Glomerular visceral epithelial cell (primary cell): ENCODE data around the gene RHBDL3.
"Not testable (repeated sequence)": the region's sequence is repeated elsewhere in the genome, so short reads cannot be mapped to it uniquely, and the experiment has no call there.

Experiments used
- DNase-seq: peaks from one replicate; pipeline ENCODE4 v3.0.0-alpha.2; 2016; ENCODE audit errors: extremely low spot score

Gene RHBDL3

GRCh38 chr17:32265192-32265923 is at the start of gene RHBDL3:
Gene RHBDL3 (plus strand): TSS chr17:32265832. CDS start chr17:32266190, 358 bp downstream.
- no peak for DNase-seq

GRCh38 chr17:32222621-32223020 is 43.0 kb upstream of the RHBDL3 start:
- peak; percentile 29 for DNase-seq

- DNase-seq = no peak
Observed at GRCh38 chr17:32223703-32224102, 41.9 kb upstream of the RHBDL3 start.

GRCh38 chr17:32226886-32227285 is 38.7 kb upstream of the RHBDL3 start:
- DNase-seq = no peak

- no peak for DNase-seq
Observed at GRCh38 chr17:32227910-32228309, 37.7 kb upstream of the RHBDL3 start.

- no peak for DNase-seq
Observed at GRCh38 chr17:32235588-32235987, 30.0 kb upstream of the RHBDL3 start.

GRCh38 chr17:32239456-32239855 is 26.2 kb upstream of the RHBDL3 start:
- DNase-seq = no peak

GRCh38 chr17:32240750-32241149 is 24.9 kb upstream of the RHBDL3 start:
- peak; percentile 38 for DNase-seq

GRCh38 chr17:32241640-32242039 is 24.0 kb upstream of the RHBDL3 start:
- DNase-seq = no peak

- no peak for DNase-seq
Observed at GRCh38 chr17:32249475-32249874, 16.2 kb upstream of the RHBDL3 start.

GRCh38 chr17:32253117-32253611 is 12.5 kb upstream of the RHBDL3 start:
- DNase-seq = peak; percentile 78

GRCh38 chr17:32256012-32256700 is 9.5 kb upstream of the RHBDL3 start:
- no peak for DNase-seq

GRCh38 chr17:32256701-32257019 is 9.0 kb upstream of the RHBDL3 start:
- no peak for DNase-seq

- DNase-seq = no peak
Observed at GRCh38 chr17:32258383-32259140, 7.1 kb upstream of the RHBDL3 start.

- DNase-seq = peak; percentile 42
Observed at GRCh38 chr17:32259586-32259985, 6.0 kb upstream of the RHBDL3 start.

GRCh38 chr17:32261417-32261736 is 4.3 kb upstream of the RHBDL3 start:
- DNase-seq = peak; percentile 31

- DNase-seq = no peak
Observed at GRCh38 chr17:32261936-32262510, 3.6 kb upstream of the RHBDL3 start.

- not testable (repeated sequence) for DNase-seq
Observed at GRCh38 chr17:32263515-32263914, 2.1 kb upstream of the RHBDL3 start.

GRCh38 chr17:32264140-32264799 is 1.4 kb upstream of the RHBDL3 start:
- no peak for DNase-seq

- DNase-seq = no peak
Observed at GRCh38 chr17:32264823-32265191, 825 bp upstream of the RHBDL3 start.

GRCh38 chr17:32266051-32266388 is 388 bp downstream of the RHBDL3 start:
- no peak for DNase-seq
